Endodermal cell (in vitro differentiated cells): ENCODE results near the gene SNRPA. TPM values are rescaled to one million over a fixed set of nuclear protein-coding genes. Genes with fewer than 3 reads are reported as not detected.
A peak's percentile ranks its signal among the peaks of the same experiment; 100 is the strongest.

Experiments
- DNase-seq: peaks from one replicate; pipeline ENCODE4 v3.0.0-alpha.2; 2017
- H3K27ac ChIP-seq: 2 replicates; pipeline ENCODE4 v1.5.1; 2013; ENCODE audit warnings: mild to moderate bottlenecking, low read depth, low read length, moderate library complexity
- H3K27me3 ChIP-seq: 2 replicates; pipeline ENCODE4 v1.6.1; 2013; ENCODE audit warnings: mild to moderate bottlenecking, low read length, moderate library complexity; ENCODE audit not compliant: insufficient read depth, control insufficient read depth, poor library complexity, severe bottlenecking
- H3K36me3 ChIP-seq: 2 replicates; pipeline ENCODE4 v1.7.0; 2013; ENCODE audit warnings: mild to moderate bottlenecking, low read length, moderate library complexity; ENCODE audit not compliant: control insufficient read depth, insufficient read depth
- H3K4me1 ChIP-seq: one replicate; pipeline ENCODE4 v1.7.0; 2013; ENCODE audit warnings: low read length; ENCODE audit not compliant: control insufficient read depth, insufficient read depth
- H3K4me3 ChIP-seq: 2 replicates; pipeline ENCODE4 v1.5.1; 2013; ENCODE audit warnings: mild to moderate bottlenecking, low read length, moderate library complexity
- H3K9ac ChIP-seq: 2 replicates; pipeline ENCODE4 v1.6.1; 2013; ENCODE audit warnings: mild to moderate bottlenecking, low read length, moderate library complexity; ENCODE audit not compliant: poor library complexity, severe bottlenecking; ENCODE audit errors: extremely low read depth
- H3K9me3 ChIP-seq: 2 replicates; pipeline ENCODE4 v1.6.1; 2013; ENCODE audit warnings: mild to moderate bottlenecking, low read length, moderate library complexity; ENCODE audit not compliant: control insufficient read depth
- H3K27ac Mint-ChIP-seq: 2 replicates; pipeline ENCODE4 v1.8.0; 2020; ENCODE audit warnings: mixed read lengths
- H3K27me3 Mint-ChIP-seq: 2 replicates; pipeline ENCODE4 v1.8.0; 2021; ENCODE audit warnings: mild to moderate bottlenecking, mixed read lengths; ENCODE audit not compliant: insufficient read depth
- H3K36me3 Mint-ChIP-seq: 2 replicates; pipeline ENCODE4 v1.8.0; 2020; ENCODE audit warnings: low read depth, mixed read lengths
- H3K4me1 Mint-ChIP-seq: 2 replicates; pipeline ENCODE4 v1.8.0; 2020; ENCODE audit warnings: mixed read lengths
- H3K4me3 Mint-ChIP-seq: 2 replicates; pipeline ENCODE4 v1.8.0; 2020; ENCODE audit warnings: mild to moderate bottlenecking, moderate library complexity, mixed read lengths
- H3K9me3 Mint-ChIP-seq: 2 replicates; pipeline ENCODE4 v1.8.0; 2020; ENCODE audit warnings: mild to moderate bottlenecking, mixed read lengths
- WGBS, 2 experiments: methylation state at CpG; one replicate each; pipeline versions ENCODE4 v1.1.5 to v1.1.7; 2013; ENCODE audit warnings: missing lambda C conversion rate in 2 of 2, mixed read lengths in 1 of 2; ENCODE audit not compliant: insufficient coverage in 1 of 2, insufficient read length in 1 of 2; 5-methylcytosine and 5-hydroxymethylcytosine counted together
- total RNA-seq, 2 donors: library from RNA; stranded (reverse); fragmentation: NEBNext Ultra II Directional in 1 of 2; extraction: Animal tissue kit (Norgen Biotek cat#: 25700) in 1 of 2; gene quantifications; 2 replicates in 1 of 2; 3 replicates in 1 of 2; pipeline ENCODE4 v1.2.1, GENCODE V29; 2021
- TF ChIP-seq, protein P1 (sequence below): fragments of 200-600 bp; sonication (generic); conservative IDR thresholded peaks from 2 replicates; pipeline ENCODE4 v1.5.0; 2021; ENCODE audit warnings: antibody characterized with exemption, mild to moderate bottlenecking

Gene SNRPA
- total RNA-seq, 2 donors from 2014 or later: 160 to 199 TPM

DNA sequence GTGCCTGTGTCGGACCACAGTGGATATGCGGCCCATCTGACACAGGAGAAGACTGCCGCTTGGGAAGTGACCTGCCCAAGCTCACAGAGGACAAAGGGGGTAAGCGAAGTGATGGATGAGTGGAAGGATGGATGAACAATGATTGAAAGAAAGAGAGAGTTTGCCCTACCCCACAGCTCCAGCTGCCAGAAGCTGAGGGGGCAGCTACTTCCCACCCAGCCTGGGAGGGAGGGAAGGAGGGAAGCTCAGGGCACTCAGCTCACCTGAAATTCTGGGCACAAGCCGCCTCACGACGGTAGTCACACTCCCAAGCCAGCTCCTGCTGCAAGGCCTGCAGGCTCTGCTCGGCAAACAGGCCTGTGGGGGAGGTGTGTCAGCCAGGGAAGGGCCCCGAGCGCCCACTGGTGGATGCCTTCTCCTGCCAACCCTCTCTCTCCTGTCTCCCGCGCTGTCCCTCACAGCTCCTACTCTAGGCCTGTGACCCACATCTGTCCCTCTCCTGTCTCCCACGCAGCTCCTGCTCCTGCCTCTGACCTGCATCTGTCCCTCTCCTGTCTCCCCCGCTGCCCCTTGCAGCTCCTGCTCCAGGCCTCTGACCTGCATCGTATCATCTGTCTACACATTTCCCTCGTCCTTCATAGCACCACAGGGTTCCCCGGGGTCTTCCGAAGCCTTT lies 48.5 kb upstream of the SNRPA start:
- H3K27me3 Mint-ChIP-seq: no peaks in the 10 kb centered on the region
- no peak overlapping the region for H3K9ac ChIP-seq
- peaks cover 66% of the 10 kb centered on the region for H3K36me3 Mint-ChIP-seq
- TF ChIP-seq, protein P1, sequence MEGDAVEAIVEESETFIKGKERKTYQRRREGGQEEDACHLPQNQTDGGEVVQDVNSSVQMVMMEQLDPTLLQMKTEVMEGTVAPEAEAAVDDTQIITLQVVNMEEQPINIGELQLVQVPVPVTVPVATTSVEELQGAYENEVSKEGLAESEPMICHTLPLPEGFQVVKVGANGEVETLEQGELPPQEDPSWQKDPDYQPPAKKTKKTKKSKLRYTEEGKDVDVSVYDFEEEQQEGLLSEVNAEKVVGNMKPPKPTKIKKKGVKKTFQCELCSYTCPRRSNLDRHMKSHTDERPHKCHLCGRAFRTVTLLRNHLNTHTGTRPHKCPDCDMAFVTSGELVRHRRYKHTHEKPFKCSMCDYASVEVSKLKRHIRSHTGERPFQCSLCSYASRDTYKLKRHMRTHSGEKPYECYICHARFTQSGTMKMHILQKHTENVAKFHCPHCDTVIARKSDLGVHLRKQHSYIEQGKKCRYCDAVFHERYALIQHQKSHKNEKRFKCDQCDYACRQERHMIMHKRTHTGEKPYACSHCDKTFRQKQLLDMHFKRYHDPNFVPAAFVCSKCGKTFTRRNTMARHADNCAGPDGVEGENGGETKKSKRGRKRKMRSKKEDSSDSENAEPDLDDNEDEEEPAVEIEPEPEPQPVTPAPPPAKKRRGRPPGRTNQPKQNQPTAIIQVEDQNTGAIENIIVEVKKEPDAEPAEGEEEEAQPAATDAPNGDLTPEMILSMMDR: peak; percentile 81
- no peak overlapping the region for H3K4me3 ChIP-seq
- no peak overlapping the region for H3K27ac ChIP-seq
- DNase-seq: peak; percentile 92
- no peaks in the 10 kb centered on the region for H3K9me3 Mint-ChIP-seq
- H3K27ac Mint-ChIP-seq: peak overlapping the region; percentile 60
- H3K4me1 Mint-ChIP-seq: peaks cover 1% of the 10 kb centered on the region
- no peaks in the 10 kb centered on the region for H3K9me3 ChIP-seq
- H3K27me3 ChIP-seq: no peaks in the 10 kb centered on the region
- no peaks in the 10 kb centered on the region for H3K4me1 ChIP-seq
- H3K4me3 Mint-ChIP-seq: no peak overlapping the region
- H3K36me3 ChIP-seq: peaks cover 37% of the 10 kb centered on the region
- 69 to 72% methylated on average over 13 to 18 of the region's 18 CpGs for WGBS, 2 experiments

DNA sequence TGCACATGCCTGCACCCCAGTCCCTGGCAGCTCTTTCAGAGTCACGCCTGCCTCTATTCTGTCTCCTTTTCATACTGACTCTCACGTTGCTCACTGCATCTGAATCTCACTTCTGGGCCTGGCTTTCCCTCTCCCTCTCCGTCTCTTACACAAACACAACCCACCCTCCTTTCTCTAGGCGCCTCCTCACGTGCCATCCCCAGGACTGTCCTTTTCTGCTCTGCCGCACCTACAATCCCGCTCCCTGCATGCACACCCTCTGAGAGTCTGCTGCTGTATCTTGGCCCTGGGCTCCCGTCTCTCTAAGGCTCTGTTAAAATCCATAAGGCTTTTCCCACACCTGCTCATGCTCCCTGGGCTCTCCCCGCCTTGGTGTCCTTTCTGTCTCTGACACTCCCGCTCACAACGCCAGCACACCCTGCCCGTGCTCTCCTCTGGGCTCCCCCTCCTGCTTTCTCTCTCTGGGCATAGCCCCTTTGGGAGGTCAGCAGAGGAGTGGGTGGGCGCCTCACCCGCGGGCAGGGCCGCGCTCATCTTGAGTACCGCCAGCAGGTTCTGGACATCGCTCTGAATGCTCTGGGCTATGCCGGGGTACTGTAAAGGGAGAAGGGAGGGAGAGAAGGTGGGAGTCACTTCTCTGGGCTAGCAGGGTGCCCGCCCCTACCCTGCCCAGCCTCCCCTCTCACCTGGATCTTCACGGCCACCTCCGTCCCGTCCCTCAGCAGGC lies 47.8 kb upstream of the SNRPA start:
- Histone ChIP-seq H3K4me1 (no peaks in the 10 kb centered on the region), H3K9ac (no peak overlapping the region), H3K27me3 (no peaks in the 10 kb centered on the region), H3K36me3 (peaks cover 43% of the 10 kb centered on the region), H3K9me3 (no peaks in the 10 kb centered on the region), H3K27ac (no peak overlapping the region), H3K4me3 (no peak overlapping the region)
- 91 to 94% methylated on average over 15 to 24 of the region's 24 CpGs for WGBS, 2 experiments
- peaks cover 69% of the 10 kb centered on the region for H3K36me3 Mint-ChIP-seq
- no peak overlapping the region for H3K4me3 Mint-ChIP-seq
- peaks cover 1% of the 10 kb centered on the region for H3K4me1 Mint-ChIP-seq
- peak overlapping the region; percentile 28 for H3K27ac Mint-ChIP-seq
- TF ChIP-seq, protein P1: no peak
- no peaks in the 10 kb centered on the region for H3K9me3 Mint-ChIP-seq
- H3K27me3 Mint-ChIP-seq: no peaks in the 10 kb centered on the region
- DNase-seq: no peak

DNA sequence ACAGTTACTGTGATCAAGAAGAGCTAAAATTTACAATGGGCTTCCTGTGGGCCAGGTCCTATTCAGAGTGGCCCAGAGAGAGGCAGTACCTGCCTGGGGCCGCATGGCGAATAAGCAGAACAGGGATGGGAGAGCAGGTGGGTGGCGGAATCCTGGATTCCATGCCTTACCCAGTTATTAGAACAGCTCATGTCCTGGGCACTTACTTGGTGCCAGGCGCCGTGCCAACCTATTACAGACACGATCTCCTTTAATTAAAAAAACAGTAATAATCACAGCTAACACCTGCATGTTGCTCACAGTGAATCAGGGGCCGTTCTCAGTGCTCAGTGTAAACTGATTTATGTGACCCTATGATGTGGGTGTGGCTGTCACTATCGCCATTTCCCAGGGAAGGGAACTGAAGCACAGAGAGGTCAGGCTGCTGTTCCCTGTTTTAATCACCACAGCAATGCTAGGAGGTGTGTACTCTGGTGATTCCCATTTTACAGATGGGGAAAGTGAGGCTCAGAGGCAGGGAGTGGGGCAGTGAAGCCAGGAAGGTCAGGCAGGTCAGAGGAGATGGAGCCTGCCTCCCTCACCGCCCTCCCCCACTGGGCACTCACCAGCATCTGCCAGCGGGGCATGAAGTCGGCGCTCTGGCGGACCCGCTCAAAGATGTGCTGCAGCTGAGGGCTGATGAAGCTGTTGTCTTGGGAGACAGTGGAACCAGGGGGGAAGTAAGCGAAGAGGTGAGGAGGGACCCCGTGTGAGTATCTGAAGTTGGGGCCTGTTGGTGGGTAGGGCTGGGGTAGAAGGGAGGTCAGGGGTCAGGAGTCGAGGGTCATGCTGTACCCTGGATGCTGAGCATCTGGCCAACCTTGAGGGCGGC lies 46.3 kb upstream of the SNRPA start:
- H3K27ac ChIP-seq: no peak overlapping the region
- Mint-ChIP-seq H3K4me3 (no peak overlapping the region), H3K4me1 (peaks cover 1% of the 10 kb centered on the region)

More for the DNA sequence above, 46.3 kb upstream of the SNRPA start:
- no peak for DNase-seq
- Histone ChIP-seq H3K9me3 (no peaks in the 10 kb centered on the region), H3K27me3 (no peaks in the 10 kb centered on the region), H3K4me1 (no peaks in the 10 kb centered on the region), H3K9ac (no peak overlapping the region), H3K4me3 (no peak overlapping the region), H3K36me3 (peaks cover 52% of the 10 kb centered on the region)
- H3K9me3 Mint-ChIP-seq: no peaks in the 10 kb centered on the region
- TF ChIP-seq, protein P1: no peak
- H3K27ac Mint-ChIP-seq: no peak overlapping the region
- H3K27me3 Mint-ChIP-seq: no peaks in the 10 kb centered on the region
- H3K36me3 Mint-ChIP-seq: peaks cover 67% of the 10 kb centered on the region
- WGBS, 2 experiments: 89 to 92% methylated on average over 7 to 18 of the region's 18 CpGs
